ENCODE results near the gene RNF13.
"Not testable (repeated sequence)": the region's sequence is repeated elsewhere in the genome, so short reads cannot be mapped to it uniquely, and the experiment has no call there.

Gene RNF13

GRCh38 chr3:149801195-149801594, 11.8 kb upstream of the RNF13 start:
- no peak for DNase-seq (ENCODE audit: low read depth, low spot score)

- DNase-seq (ENCODE audit: low read depth, low spot score), result no peak
Measured at GRCh38 chr3:149801639-149802038, 11.4 kb upstream of the RNF13 start.

- no peak for DNase-seq (ENCODE audit: low read depth, low spot score)
Measured at GRCh38 chr3:149806171-149806778, 6.7 kb upstream of the RNF13 start.

- DNase-seq (ENCODE audit: low read depth, low spot score), result peak; percentile 21
Measured at GRCh38 chr3:149808209-149808829, 4.7 kb upstream of the RNF13 start.

GRCh38 chr3:149809699-149810098, 3.3 kb upstream of the RNF13 start:
- DNase-seq (ENCODE audit: low read depth, low spot score), result no peak

- no peak for DNase-seq (ENCODE audit: low read depth, low spot score)
Measured at GRCh38 chr3:149810846-149811245, 2.2 kb upstream of the RNF13 start.

- DNase-seq (ENCODE audit: low read depth, low spot score), result no peak
Measured at GRCh38 chr3:149812165-149812605, 830 bp upstream of the RNF13 start.

- no peak for DNase-seq (ENCODE audit: low read depth, low spot score)
Measured at GRCh38 chr3:149813367-149814281, 609 bp downstream of the RNF13 start.

GRCh38 chr3:149815321-149815720, 2.3 kb downstream of the RNF13 start:
- no peak for DNase-seq (ENCODE audit: low read depth, low spot score)

- no peak for DNase-seq (ENCODE audit: low read depth, low spot score)
Measured at GRCh38 chr3:149815728-149816127, 2.7 kb downstream of the RNF13 start.

GRCh38 chr3:149816311-149816710, 3.3 kb downstream of the RNF13 start:
- DNase-seq (ENCODE audit: low read depth, low spot score), result no peak

- no peak for DNase-seq (ENCODE audit: low read depth, low spot score)
Measured at GRCh38 chr3:149816986-149817385, 4.0 kb downstream of the RNF13 start.

- no peak for DNase-seq (ENCODE audit: low read depth, low spot score)
Measured at GRCh38 chr3:149819432-149819831, 6.4 kb downstream of the RNF13 start.

GRCh38 chr3:149820183-149820582, 7.2 kb downstream of the RNF13 start:
- DNase-seq (ENCODE audit: low read depth, low spot score), result no peak

- DNase-seq (ENCODE audit: low read depth, low spot score), result no peak
Measured at GRCh38 chr3:149826636-149827035, 13.6 kb downstream of the RNF13 start.

- no peak for DNase-seq (ENCODE audit: low read depth, low spot score)
Measured at GRCh38 chr3:149828390-149828789, 15.4 kb downstream of the RNF13 start.

GRCh38 chr3:149829631-149830030, 16.6 kb downstream of the RNF13 start:
- DNase-seq (ENCODE audit: low read depth, low spot score), result not testable (repeated sequence)

- DNase-seq (ENCODE audit: low read depth, low spot score), result no peak
Measured at GRCh38 chr3:149830902-149831301, 17.9 kb downstream of the RNF13 start.

GRCh38 chr3:149831321-149831720, 18.3 kb downstream of the RNF13 start:
- no peak for DNase-seq (ENCODE audit: low read depth, low spot score)

- DNase-seq (ENCODE audit: low read depth, low spot score), result no peak
Measured at GRCh38 chr3:149832086-149832485, 19.1 kb downstream of the RNF13 start.

GRCh38 chr3:149833241-149833640, 20.2 kb downstream of the RNF13 start:
- no peak for DNase-seq (ENCODE audit: low read depth, low spot score)

GRCh38 chr3:149838491-149838890, 25.5 kb downstream of the RNF13 start:
- not testable (repeated sequence) for DNase-seq (ENCODE audit: low read depth, low spot score)
